Stimulated activated CD8-positive, alpha-beta memory T cell treated with anti-CD3 and anti-CD28 coated beads, Interleukin-4, amount 100 ng/mL, for 1 hour (primary cell): ENCODE results near the gene DUS2.
A peak's percentile ranks its signal among the peaks of the same experiment; 100 is the strongest.
"Not testable (repeated sequence)": the region's sequence is repeated elsewhere in the genome, so short reads cannot be mapped to it uniquely, and the experiment has no call there.

ENCODE experiments used
- DNase-seq, 2 donors: peaks; one replicate each; pipeline ENCODE4 v3.0.0-alpha.2; 2020; ENCODE audit warnings: low read depth in 2 of 2, low spot score in 1 of 2

Gene DUS2

GRCh38 chr16:68022728-68023537 lies at the start of gene DUS2, which contains the start of gene DDX28:
Gene DUS2, plus strand, starts transcription at chr16:68023284. Its CDS starts 14,740 bp downstream, at chr16:68038024.
Gene DDX28, minus strand, starts transcription at chr16:68023232. Its CDS starts 30 bp downstream, at chr16:68023202.
- peak; percentile 89 to 95 for DNase-seq

GRCh38 chr16:67975321-67976105 lies 47.6 kb upstream of the DUS2 start:
- no peak for DNase-seq

- DNase-seq: no peak
These were observed 46.9 kb upstream of the DUS2 start for GRCh38 chr16:67976205-67976604.

- DNase-seq: no peak
These were observed 46.1 kb upstream of the DUS2 start for GRCh38 chr16:67977005-67977404.

- DNase-seq: no peak
These were observed 45.4 kb upstream of the DUS2 start for GRCh38 chr16:67977469-67978227.

- no peak for DNase-seq
These were observed 43.0 kb upstream of the DUS2 start, which contains the start of gene DPEP3 for GRCh38 chr16:67979955-67980678. Gene DPEP3, minus strand, starts transcription at chr16:67980499. Its CDS starts 119 bp downstream, at chr16:67980380.

- DNase-seq: no peak
These were observed 40.9 kb upstream of the DUS2 start for GRCh38 chr16:67982011-67982696.

- no peak for DNase-seq
These were observed 36.1 kb upstream of the DUS2 start for GRCh38 chr16:67986949-67987348.

GRCh38 chr16:67987460-67988160 lies 35.5 kb upstream of the DUS2 start:
- DNase-seq: no peak

GRCh38 chr16:67988675-67989074 lies 34.4 kb upstream of the DUS2 start:
- DNase-seq: no peak

GRCh38 chr16:67989322-67990017 lies 33.6 kb upstream of the DUS2 start:
- no peak for DNase-seq

- DNase-seq: no peak
These were observed 33.1 kb upstream of the DUS2 start for GRCh38 chr16:67990018-67990386.

- DNase-seq: no peak
These were observed 30.4 kb upstream of the DUS2 start for GRCh38 chr16:67992661-67993206.

- peak; percentile 46 to 59 for DNase-seq
These were observed 29.7 kb upstream of the DUS2 start for GRCh38 chr16:67993207-67994039.

GRCh38 chr16:67994040-67994408 lies 29.1 kb upstream of the DUS2 start:
- not testable (repeated sequence) for DNase-seq

GRCh38 chr16:67995423-67995822 lies 27.7 kb upstream of the DUS2 start:
- no peak for DNase-seq

- DNase-seq: no peak
These were observed 26.4 kb upstream of the DUS2 start for GRCh38 chr16:67996666-67997065.
